ELR (cell line): Measurements from ENCODE around the gene DNAJB12.
"Not testable (repeated sequence)": the region's sequence is repeated elsewhere in the genome, so short reads cannot be mapped to it uniquely, and the experiment has no call there.

Experiments used
- DNase-seq: peaks from one replicate; pipeline ENCODE4 v3.0.0-alpha.2; 2015; ENCODE audit warnings: low read depth

Gene DNAJB12

DNA sequence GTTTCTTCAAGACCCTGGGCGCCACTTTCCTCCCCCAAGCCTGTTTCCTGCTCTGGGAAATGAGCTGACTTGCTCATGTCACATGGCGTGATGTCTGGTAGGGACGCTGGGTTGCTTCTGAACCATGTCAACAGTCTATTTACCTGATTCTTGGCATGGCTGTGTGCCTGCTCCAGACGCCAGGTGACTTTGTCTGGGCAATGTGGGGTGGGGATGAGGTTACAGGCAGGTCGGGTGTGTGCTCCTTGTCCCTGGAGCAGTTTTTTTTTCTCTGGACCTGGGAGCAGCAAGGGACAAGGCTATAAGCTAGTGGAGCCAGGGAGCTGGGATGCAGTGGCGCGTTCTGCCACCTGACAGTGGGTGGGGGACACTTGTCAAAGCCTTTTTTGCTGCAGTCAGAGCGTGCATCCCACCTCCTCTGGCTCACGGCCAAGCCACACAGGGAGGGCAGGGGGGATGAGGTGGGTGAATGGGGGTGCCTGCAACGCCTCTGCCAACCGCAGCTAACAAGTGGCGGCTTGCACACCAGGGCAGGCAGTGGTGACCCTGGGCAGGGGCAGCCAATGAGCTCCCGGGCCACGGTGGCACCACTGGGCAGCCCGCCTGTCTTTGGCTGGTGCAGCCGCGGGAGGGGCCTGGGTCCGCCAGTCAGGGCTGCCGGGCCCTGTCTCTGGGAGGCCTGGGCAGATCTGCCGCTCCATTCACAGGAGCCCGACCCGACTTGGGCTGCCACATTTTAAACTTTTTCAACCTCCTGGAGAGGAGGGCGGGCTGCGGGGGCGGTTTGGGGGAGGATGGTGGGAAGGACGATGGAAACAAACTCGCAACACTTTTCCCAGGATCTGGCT, 22.9 kb downstream of the DNAJB12 start:
- peak; percentile 49 for DNase-seq

DNA sequence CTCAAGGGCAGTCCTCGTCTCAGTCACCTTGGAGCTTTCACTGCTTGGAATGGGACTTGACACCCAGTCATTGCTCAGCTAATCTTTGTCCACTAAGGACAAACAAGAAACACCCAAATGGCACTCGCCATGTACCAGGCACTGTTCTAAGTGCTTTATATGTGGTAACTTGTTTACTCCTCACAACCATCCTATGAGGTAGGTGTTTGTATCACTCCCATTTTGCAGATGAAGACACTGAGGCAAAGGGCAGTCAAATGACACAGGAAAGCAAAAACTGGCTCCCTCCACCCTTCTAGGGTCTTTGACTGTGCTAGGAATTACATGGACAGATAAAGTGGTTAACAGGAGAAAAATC, 24.7 kb downstream of the DNAJB12 start:
- DNase-seq = no peak

DNA sequence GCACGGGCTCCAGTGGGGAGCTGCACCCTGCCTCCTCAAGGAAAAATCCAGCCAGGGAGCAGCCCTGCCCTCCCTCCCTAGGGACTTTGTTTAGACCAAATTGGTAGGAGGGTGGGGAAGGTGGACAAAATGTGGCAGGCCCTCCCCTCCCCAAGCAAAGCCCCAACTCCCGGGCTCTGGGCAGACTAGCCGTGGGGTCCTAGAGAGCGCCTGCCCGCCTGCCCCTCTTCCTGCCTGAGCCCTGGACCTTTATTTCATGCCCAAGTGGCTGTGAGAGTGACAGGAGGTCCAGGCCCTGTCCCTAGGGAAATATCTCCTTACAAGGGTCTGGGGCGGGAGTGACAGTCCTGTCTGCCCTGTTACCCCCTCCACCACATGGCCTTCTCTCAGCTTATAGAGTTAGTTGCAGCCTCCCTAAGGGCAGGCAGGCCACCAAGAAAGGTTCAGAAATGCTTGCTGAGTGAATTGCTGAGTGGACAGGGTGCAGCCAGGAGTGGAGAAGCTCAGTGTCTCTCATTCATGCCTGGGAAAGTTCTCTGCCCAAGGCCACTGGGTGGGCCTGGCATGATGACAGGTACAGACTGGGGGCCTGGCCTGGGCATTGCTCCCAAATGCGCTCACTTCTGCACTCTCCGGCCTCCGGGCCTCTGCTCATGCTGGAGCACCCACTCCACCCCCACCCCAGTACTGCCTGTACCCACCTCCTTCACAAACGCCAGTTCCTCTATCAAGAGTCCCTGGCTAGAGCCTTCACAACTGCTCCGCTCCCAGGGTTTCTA, 25.2 kb downstream of the DNAJB12 start:
- no peak for DNase-seq

DNA sequence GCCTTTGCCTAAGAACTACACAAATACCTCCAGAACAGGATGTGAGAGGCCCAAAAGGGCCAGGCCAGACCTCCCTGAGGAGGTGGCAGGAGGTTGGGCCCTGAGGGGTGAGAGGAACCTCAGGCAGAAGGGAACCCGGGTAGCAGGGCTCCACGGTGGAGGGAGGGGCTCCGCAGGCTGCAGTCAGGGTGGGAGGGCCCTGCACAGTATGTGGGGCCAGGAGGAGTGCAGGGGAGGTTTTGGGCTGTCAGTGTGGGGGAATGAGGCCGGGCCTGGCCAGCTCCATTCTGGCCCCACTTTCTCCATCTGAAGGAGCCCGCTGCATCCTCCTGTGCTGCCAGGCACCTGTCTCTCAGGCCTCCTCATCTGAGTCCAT, 25.9 kb downstream of the DNAJB12 start:
- DNase-seq = no peak

DNA sequence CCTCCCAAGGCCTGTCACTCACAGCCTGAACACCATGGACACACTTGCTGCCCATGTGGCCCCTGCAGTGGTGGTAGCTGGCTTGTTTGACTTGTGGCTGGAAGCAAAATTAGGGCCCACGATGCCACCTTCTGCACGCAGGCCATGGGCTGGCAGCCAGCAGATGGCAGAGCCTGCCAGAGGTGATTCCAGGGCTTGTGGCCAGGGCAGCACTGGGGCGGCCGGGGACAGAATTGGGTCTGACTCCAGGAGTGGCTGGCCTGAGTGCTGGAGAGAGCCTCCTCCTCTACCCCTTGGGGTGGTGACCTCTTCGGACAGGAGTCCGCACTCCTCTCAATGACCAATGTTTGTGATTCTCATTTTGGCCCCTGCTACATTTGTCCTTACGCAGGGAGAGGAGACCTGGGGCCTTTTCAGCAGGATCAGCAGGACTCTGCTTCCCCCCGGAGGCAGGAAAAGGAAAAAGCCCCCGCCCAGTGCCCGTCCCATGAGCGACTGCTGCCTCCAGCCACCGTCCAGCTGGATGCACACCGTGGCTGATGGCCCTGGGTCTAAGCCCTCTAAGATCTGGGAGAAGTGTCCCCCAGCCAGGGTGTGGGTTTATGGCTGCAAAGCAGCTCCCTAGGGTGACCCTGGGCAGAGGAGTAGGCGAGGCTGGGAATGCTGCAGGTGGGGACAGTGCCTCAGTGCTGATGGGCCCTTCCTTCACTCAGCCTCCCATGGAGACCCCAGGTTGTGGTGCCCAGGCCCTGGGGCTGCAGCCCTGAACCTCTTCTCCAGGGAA, 26.5 kb downstream of the DNAJB12 start:
- DNase-seq = peak; percentile 75

DNA sequence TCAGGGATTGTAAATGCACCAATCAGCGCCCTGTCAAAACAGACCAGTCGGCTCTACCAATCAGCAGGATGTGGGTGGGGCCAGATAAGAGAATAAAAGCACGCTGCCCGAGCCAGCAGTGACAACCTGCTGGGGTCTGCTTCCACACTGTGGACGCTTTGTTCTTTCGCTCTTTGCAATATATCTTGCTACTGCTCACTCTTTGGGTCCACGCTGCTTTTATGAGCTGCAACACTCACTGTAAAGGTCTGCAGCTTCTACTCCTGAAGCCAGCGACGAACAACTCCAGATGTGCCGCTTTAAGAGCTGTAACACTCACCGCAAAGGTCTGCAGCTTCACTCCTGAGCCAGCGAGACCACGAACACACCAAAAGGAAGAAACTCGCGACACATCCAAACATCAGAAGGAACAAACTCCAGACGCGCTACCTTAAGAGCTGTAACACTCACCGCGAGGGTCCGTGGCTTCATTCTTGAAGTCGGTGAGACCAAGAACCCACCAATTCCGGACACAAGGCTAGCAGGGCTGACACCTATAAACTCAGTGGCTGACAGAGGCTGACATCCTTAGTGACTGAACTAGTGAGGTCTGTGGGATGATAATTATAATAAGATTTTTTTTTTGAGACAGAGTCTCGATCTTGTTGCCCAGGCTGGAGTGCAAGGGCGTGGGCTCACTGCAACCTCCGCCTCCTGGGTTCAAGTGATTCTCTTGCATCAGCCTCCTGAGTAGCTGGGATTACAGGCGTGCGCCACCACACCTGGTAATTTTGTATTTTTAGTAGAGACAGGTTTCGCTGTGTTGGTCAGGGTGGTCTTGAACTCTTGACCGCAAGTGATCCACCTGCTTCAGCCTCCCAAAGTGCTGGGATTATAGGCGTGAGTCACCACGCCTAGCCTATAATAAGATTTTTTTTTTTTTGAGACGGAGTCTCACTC, 27.8 kb downstream of the DNAJB12 start:
- not testable (repeated sequence) for DNase-seq

DNA sequence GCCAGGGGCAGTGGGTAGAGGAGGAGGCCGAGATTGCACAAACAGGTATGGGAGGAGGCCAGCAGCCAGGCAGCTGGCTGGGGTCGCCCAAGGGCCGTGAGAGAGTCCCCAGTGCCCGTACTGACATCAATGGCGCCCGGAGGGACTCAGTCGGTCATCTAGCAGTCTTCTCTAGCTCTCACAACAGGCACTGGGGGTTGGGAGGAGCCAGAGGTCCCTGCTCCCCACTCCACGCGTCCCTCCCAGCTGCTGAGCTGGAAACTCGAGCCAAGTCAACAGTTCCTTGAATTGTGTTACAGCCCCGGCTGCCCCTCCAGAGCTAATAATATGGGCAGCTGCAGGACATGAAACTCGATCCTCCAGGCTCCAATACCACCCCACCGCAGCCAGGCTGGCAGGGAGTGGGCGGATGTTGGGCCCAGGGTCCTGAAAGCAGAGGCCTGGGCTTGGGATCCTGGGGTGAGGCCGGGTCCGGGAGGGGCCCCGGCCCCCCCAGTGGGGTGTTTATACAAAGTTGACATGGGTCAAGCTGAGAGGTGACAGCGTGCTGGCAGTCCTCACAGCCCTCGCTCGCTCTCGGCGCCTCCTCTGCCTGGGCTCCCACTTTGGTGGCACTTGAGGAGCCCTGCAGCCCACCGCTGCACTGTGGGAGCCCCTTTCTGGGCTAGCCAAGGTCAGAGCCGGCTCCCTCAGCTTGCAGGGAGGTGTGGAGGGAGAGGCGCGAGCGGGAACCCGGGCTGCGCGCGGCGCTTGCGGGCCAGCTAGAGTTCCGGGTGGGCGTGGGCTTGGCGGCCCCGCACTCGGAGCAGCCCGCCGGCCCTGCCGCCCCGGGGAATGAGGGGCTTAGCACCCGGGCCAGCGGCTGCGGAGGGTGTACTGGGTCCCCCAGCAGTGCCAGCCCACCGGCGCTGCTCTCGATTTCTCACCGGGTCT, 29.2 kb downstream of the DNAJB12 start:
- not testable (repeated sequence) for DNase-seq

DNA sequence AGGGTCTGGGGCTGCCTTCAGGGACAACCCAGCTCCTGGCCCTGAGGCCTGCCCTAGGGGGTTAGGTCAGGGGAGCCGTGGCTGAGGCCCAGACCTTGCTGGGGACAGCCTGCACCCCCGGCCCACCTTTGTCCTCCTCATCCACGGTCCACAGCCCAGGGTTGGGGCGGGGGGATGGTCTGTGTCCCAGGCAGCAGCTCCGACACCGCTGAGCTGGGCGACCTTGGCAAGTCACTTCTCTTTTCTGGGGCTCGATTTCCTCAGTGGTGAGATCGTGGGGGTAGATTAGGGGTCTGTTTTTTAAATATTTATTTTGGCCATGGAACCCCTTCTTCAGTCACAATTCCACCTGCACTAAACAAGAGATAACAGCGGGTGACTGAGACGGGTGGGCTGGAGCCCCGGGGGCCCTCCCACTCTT, 30.9 kb downstream of the DNAJB12 start:
- no peak for DNase-seq

DNA sequence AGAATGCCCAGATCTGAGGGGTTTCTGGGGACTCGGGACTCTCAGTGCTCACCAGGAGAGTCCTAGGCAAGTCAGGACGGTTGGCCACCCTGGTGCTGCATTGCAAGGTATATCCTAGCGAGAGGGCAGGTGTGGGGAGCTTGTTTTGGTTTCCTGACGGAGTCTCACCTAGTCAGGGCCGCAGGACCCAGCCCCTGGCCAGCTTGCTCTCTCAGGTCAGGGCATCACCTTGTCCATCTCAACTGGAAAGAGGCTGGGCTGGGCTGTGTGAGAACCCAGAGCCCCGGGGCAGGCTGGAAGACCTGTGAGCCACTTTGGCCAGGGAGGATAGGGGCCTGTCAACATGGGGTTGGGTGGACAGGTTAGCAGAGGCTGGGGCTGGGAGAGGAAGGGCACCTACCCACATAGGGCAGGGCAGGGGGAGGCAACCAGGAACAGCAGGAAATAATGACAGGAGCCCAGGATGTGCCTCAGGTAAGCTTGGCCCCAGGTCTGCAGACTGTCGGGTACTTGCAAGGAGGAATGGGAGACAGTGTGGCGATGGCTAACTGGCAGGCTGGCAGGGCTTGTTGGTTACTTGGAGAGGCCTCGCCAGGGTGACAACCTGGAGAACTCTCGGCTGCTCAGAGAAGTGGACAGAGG, 31.5 kb downstream of the DNAJB12 start:
- DNase-seq = no peak

DNA sequence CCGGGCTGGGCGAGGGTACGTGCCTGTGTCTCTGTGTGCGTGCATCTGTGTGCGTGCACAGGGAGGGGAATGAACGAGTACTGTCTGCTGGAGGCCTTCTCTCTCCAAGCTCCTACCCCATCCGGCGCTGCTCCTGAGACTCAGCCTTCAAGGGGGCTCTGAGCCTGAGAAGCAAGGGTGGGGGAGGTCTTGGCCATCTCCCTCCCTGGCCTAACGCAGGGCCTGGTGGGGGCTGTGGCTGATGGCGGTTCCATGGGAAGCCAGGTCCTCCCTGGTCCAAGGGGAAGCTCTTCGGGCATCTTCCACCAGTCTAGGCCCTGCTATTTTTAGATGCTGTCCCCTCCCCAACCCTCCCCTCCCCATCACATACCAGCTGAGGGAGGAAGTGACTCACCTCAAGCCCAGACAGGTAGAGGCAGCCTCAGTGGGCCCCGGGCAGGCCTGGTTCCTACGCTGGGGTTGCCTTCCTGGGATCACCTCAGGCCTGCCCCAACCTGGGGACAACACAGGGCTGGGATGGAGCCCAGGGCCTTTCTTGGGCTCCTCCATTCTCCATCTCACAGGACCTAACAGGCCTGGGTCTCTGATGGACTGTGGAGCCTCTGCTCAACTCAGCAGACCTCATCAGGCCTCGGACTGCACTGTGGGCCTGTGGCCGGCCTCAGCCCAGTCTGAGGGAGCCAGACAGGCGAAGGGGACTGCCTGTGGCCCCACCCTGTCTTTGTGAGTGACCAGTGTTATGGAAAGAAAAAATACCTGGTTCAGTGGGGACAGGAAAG, 32.2 kb downstream of the DNAJB12 start:
- DNase-seq = peak; percentile 53

DNA sequence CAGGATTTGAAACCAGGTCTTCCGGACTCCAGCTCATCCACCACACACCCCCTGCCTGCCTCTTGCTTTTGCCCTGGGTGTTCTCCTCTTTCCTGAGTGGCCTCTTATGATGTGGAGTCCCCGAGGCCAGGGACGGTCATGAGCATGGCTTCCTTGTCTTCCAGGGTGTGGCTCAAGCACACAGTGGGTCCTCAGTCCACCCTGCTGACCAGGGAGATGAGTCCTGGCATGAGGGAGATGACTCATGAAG, 32.8 kb downstream of the DNAJB12 start:
- DNase-seq = no peak

DNA sequence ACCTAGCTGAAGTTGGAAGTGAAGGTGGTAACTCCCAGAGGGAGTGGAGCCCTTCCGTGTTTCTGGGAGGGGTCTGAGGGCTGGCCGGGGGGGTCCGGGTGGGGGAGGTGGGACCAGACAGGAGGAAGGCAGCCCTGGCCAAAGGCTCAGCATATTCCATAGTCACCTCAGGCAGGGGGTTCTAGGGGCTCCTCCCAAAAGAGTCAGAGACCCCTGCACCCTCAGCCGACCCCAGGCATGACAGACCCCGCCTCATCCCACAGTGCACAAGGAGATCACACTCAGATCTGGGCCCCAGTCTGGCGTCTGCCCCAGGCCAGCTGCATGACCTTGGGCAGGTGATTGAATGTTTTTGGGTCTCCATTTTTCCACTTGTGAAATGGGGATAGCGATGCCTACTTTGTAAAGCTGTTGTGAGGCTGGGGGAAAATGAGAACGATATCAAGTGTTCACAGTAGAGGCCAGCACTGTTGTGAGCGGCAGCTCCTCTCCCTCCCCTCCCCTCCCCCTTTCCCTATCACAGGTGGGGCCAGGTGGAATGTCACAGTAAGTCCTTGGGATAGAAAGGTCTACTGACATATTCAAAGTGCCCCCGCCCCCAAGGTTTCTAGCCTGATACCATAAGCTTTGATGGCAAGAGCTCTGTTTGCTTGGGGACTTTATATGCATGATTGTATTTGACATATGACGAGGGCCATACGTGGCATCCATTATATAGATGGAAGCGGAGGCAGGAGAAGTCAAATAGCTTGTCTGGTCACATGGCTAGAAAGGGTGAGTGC, 33.3 kb downstream of the DNAJB12 start:
- DNase-seq = no peak

DNA sequence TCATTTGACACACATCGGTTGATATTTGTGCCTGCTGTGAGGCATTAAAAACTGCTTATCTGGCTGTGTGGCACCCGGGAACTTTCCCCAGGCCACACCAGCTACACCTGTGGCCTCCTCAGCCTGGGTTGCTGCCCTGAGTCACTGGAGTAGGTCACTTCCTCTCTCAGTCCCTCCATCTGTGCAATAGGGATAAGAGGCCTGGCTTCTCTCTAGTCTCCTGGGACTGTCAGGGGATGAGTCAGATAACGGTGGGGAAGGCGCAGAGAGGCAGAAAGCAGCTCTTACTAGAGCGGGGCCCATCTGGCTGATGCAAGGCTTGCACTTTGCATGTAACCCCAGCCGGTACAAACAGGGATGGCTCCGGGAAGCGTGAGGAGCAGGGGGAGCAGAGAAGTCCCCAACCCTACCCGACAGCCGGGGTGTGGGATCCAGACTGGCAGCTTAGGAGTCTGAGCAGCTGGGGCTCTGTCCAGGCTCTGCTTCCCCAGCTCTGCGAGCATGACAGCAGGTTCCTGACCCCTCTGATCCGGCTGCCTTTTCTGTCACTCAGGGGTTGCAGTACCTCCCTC, 34.0 kb downstream of the DNAJB12 start:
- DNase-seq = peak; percentile 100

DNA sequence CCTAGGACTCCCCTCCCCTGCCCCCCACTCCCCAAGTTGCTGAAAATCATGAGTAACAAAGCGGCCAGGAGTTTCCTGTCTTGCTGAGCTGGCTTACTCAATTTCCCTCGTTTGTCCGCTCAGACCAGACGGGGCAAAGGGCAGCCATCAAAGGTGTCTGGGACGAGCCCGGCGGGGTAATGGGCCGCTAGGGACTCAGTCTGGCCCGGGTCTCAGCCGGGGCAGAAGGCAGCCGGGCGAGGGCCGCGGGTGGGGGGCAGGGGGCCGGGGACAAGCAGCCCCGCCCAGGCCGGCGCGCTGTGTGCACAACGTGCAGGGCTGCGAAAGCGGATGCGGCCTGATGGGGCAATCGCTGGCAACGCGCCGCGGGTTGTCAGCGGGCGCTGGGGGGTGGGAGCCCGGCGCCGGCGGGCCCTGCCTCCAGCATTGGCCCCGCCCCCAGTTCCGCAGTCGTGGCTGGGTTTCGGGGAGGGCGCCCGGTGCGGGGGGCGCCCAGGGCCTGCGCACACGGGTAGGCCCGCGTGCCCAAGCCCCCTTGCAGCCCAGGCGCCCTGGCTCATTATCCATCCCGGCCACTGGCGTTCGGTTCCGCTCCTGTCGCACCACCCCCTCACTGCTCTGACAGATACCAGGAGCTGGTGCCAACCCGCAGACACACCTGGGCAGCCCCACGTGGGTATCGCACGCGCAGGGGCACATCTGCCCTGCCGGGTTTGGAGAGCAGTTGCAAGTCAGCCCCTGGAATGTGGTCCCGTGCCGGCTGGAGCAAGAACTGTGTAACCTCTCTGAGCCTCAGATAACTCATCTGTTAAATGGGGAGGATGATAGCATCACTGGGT, 35.1 kb downstream of the DNAJB12 start:
- DNase-seq = peak; percentile 93

DNA sequence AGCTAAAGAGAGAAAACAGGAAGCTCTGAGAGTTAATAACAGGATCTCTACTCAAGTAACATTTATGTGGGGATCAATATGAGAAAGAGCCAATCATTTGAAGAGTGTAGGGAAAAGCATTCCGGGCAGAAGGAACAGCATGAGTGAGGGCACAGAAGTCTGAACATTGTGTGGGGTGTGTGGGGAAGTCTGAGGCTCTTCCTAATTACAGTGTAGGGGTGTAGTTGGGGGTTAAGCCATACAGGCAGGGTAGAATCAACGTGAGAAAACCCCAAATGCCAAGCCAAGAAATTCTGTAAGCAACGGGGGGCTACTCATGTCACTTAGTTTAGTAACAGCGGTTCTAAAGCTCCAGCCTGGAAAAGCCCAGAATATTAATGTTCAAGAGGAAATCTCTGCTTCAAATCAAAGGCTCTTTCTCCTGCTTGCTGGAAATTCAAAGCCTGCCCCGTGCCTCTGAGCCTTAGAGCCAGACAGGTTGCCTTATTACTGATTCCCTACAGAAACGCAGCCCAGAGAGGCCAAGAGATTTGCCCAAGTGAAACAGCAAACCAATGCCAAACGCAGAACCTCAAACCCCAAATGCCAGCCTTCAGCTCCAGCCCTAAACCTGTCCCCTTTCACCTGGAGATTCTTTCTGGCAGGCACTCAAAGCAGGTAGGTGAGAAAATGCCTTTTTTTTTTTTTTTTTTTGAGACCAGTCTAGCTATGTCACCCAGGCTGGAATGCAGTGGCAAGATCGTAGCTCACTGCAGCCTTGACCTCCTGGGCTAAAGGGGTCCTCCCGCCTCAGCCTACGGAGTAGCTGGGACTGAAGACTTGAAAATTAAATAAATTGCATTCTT, 36.1 kb downstream of the DNAJB12 start:
- DNase-seq = no peak

DNA sequence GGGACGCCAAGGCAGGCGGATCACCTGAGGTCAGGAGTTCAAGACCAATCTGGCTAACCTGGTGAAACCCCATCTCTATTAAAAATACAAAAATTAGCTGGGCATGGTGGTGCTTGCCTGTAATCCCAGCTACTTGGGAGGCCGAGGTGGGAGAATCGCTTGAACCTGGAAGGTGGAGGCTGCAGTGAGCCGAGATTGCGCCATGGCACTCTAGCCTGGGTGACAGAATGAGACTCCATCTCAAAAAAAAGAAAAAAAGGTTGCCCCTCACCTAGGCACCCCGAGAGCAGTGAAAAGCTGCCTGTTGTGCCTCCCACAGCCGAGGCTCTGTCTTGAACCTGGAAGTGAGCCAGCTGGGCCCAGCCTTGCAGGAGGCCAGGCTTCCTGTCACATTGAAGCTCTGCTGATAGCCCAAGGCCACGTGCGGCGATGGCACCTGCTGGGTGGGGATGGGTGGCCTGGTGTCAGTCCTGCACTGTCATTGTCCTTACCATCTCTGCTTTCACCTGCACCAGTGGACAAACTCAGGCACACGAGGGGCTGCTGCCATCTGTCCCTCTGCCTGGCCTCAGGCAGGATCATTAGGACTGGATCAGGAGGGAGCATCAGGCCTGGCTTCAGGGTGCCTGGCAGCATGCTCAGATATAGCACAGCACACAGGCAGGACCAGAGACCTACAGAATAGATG, 37.8 kb downstream of the DNAJB12 start:
- no peak for DNase-seq
